Lower lobe of right lung (tissue), 2 donors: ENCODE measurements around the gene NGFR. TPM values are rescaled to one million over a fixed set of nuclear protein-coding genes. Genes with fewer than 3 reads are reported as not detected.
"Not testable (repeated sequence)": the region's sequence is repeated elsewhere in the genome, so short reads cannot be mapped to it uniquely, and the experiment has no call there.

Experiments
- ATAC-seq, 2 donors: fragments of 200-7000 bp; cut with Tn5 transposase; one replicate each; pipeline ENCODE4 v1.9.1; 2020 to 2022; ENCODE audit warnings: mild to moderate bottlenecking in 2 of 2, moderate library complexity in 2 of 2
- DNase-seq: peaks from one replicate; pipeline ENCODE4 v3.0.0-alpha.2; 2020
- H3K27ac ChIP-seq: fragments of 200-600 bp; one replicate; pipeline ENCODE4 v1.8.0; 2022
- H3K27me3 ChIP-seq: fragments of 200-600 bp; one replicate; pipeline ENCODE4 v1.8.0; 2022; ENCODE audit warnings: low read depth
- H3K36me3 ChIP-seq: fragments of 200-600 bp; one replicate; pipeline ENCODE4 v1.8.0; 2022; ENCODE audit warnings: mild to moderate bottlenecking
- H3K4me1 ChIP-seq: fragments of 200-600 bp; one replicate; pipeline ENCODE4 v1.8.0; 2022
- H3K4me3 ChIP-seq: fragments of 200-600 bp; one replicate; pipeline ENCODE4 v1.8.0; 2022; ENCODE audit warnings: mild to moderate bottlenecking
- H3K9me3 ChIP-seq: fragments of 200-600 bp; one replicate; pipeline ENCODE4 v1.8.0; 2022
- CTCF ChIP-seq: fragments of 200-600 bp; IDR thresholded peaks from one replicate; pipeline ENCODE4 v1.8.0; 2022; ENCODE audit warnings: antibody characterized with exemption, mild to moderate bottlenecking
- intact Hi-C: fragments of 100-400 bp; cut with DNase I; formaldehyde crosslinking; loops from one replicate; pipeline ENCODE4 v1.11.0; 2022
- total RNA-seq: library from RNA; stranded (reverse); fragmentation: NEBNext Ultra II Directional; extraction: Animal tissue kit (Norgen Biotek cat#: 25700); gene quantifications from one replicate; pipeline ENCODE4 v1.2.1, GENCODE V29; 2021
- donor health status: DM: no; HTN: yes; CAD: no; lungs with severe emphysema.

NGFR gene
- total RNA-seq, 1 donor from 2014 or later, result 2.3 TPM

GRCh38 chr17:49498029-49498615 lies 3.0 kb downstream of the NGFR start:
- no peak for ATAC-seq
- Histone ChIP-seq H3K27me3 (peaks cover 84% of the 10 kb centered on the region), H3K4me3 (no peak overlapping the region)

GRCh38 chr17:49501496-49501895 lies 6.4 kb downstream of the NGFR start:
- peaks cover 88% of the 10 kb centered on the region for H3K27me3 ChIP-seq
- no peak for DNase-seq

More at GRCh38 chr17:49498029-49498615, 3.0 kb downstream of the NGFR start:
- Histone ChIP-seq H3K9me3 (no peaks in the 10 kb centered on the region), H3K36me3 (no peaks in the 10 kb centered on the region), H3K27ac (no peak overlapping the region), H3K4me1 (peaks cover 29% of the 10 kb centered on the region)
- intact Hi-C loops, result no loop called here
- no peak for DNase-seq
- no peak for TF ChIP-seq CTCF

GRCh38 chr17:49502254-49502653 lies 7.2 kb downstream of the NGFR start:
- ATAC-seq, result no peak
- H3K4me1 ChIP-seq, result peaks cover 8% of the 10 kb centered on the region
- H3K36me3 ChIP-seq, result no peaks in the 10 kb centered on the region
- no peak for TF ChIP-seq CTCF
- no peak overlapping the region for H3K4me3 ChIP-seq
- peaks cover 86% of the 10 kb centered on the region for H3K27me3 ChIP-seq
- DNase-seq, result no peak
- intact Hi-C loops, result no loop called here
- H3K27ac ChIP-seq, result no peak overlapping the region
- no peaks in the 10 kb centered on the region for H3K9me3 ChIP-seq

More at GRCh38 chr17:49501496-49501895, 6.4 kb downstream of the NGFR start:
- intact Hi-C loops, result no loop called here
- no peak for ATAC-seq
- TF ChIP-seq CTCF, result no peak
- H3K36me3 ChIP-seq, result no peaks in the 10 kb centered on the region
- H3K27ac ChIP-seq, result no peak overlapping the region
- no peak overlapping the region for H3K4me3 ChIP-seq
- H3K9me3 ChIP-seq, result no peaks in the 10 kb centered on the region
- H3K4me1 ChIP-seq, result peaks cover 15% of the 10 kb centered on the region

DNA sequence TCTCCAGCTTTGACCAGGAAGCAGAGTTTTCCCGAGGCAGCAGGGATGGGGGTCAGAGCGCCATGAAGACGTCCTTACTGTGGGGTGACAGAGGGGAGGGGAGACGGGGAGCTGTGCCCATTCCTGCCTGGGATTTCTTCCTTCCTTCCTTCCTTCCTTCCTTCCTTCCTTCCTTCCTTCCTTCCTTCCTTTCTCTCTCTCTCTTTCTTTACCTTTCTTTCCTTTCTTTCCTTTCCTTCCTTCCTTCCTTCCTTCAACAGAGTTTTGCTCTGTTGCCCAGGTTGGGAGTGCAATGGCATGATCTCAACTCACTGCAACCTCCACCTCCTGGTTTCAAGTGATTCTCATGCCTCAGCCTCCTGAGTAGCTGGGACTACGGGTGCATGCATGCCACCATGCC lies 7.6 kb downstream of the NGFR start:
- ATAC-seq, H3K9me3 ChIP-seq, H3K27ac ChIP-seq, H3K4me3 ChIP-seq, DNase-seq, intact Hi-C loops, H3K36me3 ChIP-seq, H3K4me1 ChIP-seq: not testable (repeated sequence)
- H3K27me3 ChIP-seq, result peaks cover 86% of the 10 kb centered on the region

DNA sequence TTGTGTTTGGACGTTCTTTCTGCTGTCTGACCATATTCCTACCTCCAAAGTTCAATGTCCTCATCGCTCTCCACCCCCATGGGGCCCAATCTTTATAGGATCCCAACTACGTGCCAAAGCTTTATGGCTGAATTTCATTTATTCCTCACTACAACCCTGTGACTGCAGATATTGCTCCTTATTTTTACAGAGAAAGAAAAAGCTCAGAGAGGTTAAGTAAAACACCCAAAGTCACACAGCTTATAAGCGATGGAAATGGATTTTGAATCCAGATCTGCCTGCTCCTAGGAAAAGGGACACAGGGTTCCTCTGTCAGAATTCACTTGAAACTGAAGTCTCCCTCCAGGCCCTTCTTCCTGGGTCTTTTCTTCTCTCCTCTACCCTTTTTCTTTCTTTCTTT lies 9.3 kb downstream of the NGFR start:
- ATAC-seq (no peak), DNase-seq (no peak)
- no peak overlapping the region for H3K4me3 ChIP-seq
- H3K27me3 ChIP-seq, result peaks cover 82% of the 10 kb centered on the region
- no peaks in the 10 kb centered on the region for H3K9me3 ChIP-seq
- intact Hi-C loops, result no loop called here
- H3K36me3 ChIP-seq, result no peaks in the 10 kb centered on the region
- H3K27ac ChIP-seq, result no peak overlapping the region
- H3K4me1 ChIP-seq, result no peaks in the 10 kb centered on the region
- TF ChIP-seq CTCF, result no peak

DNA sequence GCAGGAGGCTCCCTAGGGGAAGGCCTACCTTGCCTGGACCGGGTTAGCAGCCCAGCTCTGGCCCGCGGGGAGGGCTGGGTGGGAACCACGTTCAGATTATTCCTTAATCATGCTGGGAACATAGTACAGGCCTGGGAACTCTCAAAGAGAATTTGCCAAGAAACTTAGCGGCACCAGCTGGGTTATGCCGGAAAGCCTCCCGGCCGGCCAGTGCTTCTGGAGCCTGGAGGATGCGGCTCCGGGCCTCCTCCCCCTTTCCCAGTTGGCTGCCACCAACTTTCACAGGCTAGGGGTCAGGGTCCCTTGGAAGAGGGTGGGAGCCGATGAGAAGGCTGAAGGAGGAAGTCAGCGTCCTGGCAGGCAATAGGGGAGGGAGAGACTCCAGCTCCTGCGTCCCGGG lies 10.8 kb downstream of the NGFR start:
- intact Hi-C loops, result no loop called here
- ATAC-seq (peak in 1 of 2 donors; percentile 2), DNase-seq (no peak)
- peaks cover 67% of the 10 kb centered on the region for H3K27me3 ChIP-seq
- no peak for TF ChIP-seq CTCF
- no peaks in the 10 kb centered on the region for H3K4me1 ChIP-seq
- no peak overlapping the region for H3K4me3 ChIP-seq
- H3K36me3 ChIP-seq, result no peaks in the 10 kb centered on the region
- H3K9me3 ChIP-seq, result no peaks in the 10 kb centered on the region
- no peak overlapping the region for H3K27ac ChIP-seq
